GM18858 (cell line): ENCODE measurements around the gene TMC5.
"Not testable (repeated sequence)": the region's sequence is repeated elsewhere in the genome, so short reads cannot be mapped to it uniquely, and the experiment has no call there.

ENCODE experiments used
- ATAC-seq: cut with Tn5 transposase; IDR thresholded peaks from one replicate; pipeline ENCODE4 v1.9.1; 2021; ENCODE audit not compliant: unreplicated experiment

Gene TMC5

GRCh38 chr16:19406891-19407491, 10.7 kb upstream of the TMC5 start:
- no peak for ATAC-seq

GRCh38 chr16:19410435-19411171, 7.1 kb upstream of the TMC5 start:
- ATAC-seq, result no peak

DNA sequence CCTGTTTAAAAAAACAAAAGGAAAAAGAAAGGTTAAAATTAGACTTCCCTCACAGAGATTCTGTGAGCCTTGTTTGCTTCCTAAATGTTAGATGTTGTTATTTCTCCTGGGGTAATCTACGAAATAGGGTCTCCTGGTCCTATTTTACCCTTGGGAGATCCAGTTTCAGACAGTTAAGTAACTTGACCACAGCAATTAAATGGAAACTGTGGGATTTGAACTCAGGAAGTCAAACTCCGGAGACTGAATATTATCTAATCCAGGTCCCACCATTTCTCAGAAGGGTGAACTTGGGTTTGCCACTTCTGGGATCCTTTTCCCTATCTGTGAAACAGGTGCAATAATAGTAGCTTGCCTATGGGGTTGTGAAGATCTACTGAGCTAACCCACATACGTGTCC, 6.4 kb upstream of the TMC5 start:
- ATAC-seq, result no peak

DNA sequence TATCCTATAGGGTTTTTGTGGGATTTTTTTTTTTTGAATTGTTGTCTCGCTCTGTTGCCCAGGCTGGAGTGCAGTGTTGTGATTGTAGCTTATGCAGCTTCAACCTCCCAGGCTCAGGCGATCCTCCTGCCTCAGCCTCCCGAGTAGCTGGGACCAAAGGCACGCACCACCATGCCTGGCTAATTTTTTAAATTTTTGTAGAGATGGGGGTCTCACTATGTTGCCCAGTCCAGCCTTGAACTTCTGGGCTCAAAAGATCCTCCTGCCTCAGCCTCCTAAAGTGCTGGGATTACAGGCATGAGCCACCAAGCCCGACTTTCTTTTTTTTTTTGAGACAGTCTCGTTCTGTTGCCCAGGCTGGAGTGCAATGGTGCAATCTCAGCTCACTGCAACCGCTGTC, 5.6 kb upstream of the TMC5 start:
- ATAC-seq, result not testable (repeated sequence)

DNA sequence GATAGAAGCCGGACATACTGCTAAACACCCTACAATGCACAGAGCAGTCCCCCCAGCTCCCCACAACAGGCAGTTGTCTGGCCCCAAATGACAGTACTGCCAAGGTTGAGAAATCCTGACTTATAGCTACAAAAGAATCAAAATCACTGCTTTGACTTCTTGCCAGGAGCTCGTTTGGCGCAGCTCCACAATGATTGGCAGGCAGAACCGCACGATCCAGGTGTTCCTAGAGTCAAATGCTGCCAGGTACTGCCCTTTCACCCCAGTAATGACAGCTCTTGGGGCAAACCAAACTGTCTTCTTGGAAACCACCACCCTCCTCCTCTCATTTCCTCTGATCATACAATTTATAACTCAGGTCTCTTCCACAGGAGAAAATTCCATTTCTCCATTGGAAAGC, 2.2 kb upstream of the TMC5 start:
- no peak for ATAC-seq

GRCh38 chr16:19415918-19416317, 1.8 kb upstream of the TMC5 start:
- no peak for ATAC-seq

- ATAC-seq, result no peak
Observed at GRCh38 chr16:19418200-19418599, 517 bp downstream of the TMC5 start.

DNA sequence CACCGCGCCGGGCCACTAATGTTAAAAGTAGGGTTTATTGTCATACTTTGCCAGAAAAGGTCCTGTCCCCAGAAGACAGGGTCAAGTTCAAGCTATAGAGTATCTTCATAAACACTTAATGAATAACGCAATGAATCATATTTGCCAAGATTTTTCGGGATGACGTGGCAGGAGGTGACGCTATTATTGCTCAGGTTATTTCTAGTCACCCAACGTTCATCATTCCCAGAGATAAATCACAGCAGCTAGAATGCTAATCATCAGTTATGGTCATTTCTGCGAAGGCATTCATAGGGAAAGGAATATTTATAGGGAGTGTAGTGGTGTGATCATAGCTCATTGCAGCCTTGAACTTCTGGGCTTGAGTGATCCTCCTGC, 2.0 kb downstream of the TMC5 start:
- ATAC-seq, result no peak

GRCh38 chr16:19424478-19424877, 6.8 kb downstream of the TMC5 start:
- no peak for ATAC-seq

DNA sequence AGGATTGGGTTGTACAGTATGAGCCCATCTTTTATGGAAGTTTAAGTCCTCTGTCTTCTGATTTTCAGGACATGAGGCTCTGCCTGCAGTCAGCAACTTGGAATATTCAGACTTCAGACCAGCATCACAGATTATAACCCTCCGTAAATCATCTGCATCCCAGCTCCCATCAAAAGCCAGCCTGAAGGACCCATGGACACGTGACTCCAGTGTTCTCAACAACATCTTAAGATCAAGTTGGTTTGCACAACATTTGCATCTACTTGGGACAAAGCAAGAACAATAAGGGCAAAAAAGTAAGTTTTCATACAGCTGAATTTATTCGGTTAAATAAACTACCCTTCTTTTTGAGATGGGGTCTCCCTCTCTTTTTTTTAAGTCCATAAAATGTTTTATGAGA, 12.7 kb downstream of the TMC5 start:
- ATAC-seq, result no peak

DNA sequence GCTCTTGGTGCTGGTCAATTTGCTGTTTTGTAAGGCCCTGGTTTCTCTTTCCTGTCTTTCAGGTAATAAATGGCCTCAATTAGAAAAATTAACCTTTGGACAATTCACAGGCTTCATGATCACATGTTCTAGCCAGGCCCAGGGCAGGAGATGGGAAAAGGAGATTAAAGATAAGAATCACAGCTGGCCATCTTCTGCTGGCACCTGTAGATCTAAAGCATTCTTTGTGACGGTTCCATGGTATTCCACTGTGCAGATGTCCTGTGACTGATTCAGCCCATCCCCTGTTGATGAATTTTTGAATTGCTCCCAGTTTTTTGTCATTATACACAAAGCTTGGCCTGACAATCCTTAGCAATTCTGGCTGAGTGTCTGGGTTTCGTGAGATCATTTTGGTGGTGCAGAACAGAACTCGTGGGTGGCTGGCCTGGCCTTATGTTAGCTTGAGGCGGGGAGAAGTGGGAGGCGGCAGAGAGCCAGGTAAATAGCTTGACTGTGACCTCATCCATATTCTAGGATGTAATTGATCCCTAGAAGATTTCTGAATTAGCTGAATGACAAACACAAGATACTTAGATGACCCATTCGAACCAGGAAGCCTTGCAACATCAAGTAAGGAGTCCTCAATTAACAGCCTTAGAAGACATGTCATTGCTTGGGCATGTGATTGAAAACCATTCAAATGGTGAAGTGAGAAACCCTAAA, 14.1 kb downstream of the TMC5 start:
- no peak for ATAC-seq

GRCh38 chr16:19432429-19432828, 14.7 kb downstream of the TMC5 start:
- no peak for ATAC-seq

DNA sequence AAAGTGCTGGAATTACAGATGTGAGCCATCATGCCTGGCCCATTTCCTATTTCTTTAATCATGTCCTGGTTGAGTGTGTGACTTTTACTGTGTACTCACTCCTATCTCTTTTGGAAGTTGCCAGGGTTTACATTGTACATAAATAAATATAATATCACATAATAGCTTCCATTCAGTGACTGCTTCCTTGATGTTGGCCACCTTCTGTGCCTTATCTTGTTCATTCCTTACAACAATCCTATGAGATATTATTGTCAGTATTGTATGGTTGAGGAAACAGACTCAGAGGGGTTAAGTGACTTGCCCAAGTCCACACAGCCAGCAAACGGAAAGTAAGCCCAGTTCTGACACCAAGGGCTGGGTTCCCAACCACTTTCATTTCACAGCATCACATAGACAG, 16.9 kb downstream of the TMC5 start:
- ATAC-seq, result no peak

DNA sequence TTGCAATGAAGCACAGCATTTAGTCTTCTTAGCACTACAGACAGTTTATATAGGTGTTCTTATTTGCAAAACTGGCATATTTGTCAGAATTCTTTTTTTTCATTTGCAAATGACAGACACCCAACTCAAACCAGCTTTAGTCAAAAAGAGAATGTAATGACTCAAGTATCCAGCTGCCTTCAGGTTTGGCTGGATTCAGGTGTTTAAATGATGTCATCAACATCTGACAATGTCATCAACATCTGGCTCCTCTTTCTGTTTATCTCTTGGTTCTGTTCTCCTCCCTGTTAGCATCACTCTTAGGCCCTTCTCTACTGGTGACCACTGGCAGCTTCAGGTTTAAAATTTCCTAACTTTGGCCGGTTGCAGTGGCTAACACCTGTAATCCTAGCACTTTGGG, 18.9 kb downstream of the TMC5 start:
- ATAC-seq, result no peak

DNA sequence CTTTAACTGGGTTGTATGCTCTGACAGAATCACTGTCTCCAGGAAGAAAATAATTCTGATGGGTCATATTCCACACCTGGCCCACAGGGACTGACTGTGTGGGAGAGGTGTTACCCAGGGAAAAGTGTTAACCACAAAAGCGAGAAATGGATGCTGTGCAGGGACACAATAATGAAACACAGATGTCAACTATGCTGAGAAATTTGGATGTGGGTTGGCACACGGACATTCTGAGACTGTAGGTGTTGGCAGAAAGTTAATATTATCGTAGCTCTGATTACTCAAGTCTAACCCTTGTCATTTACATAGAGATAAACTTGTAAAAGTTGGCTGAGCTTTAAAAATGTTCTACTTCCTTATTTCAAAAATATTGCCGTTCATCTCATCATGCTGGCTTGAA, 19.6 kb downstream of the TMC5 start:
- ATAC-seq, result no peak

GRCh38 chr16:19438739-19439138, 21.1 kb downstream of the TMC5 start:
- ATAC-seq, result no peak

DNA sequence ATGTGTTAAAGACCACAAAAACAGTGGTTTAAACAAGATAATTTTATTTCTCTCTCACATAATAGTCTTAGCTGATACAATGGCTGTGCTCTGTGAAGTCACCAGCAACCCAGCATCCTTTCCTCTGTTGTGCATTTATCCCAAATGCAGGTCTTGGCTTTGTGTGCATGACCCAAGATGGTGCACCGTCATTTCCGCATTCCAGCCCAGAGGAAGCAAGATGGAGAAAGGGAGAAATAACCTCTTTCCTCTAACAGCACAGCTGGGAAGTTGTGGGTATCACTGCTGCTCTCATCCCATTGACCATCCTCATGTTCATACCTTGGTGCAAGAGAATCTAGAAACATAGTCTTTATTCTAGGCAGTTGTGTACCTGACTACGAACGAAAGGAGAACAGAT, 21.8 kb downstream of the TMC5 start:
- ATAC-seq, result no peak

DNA sequence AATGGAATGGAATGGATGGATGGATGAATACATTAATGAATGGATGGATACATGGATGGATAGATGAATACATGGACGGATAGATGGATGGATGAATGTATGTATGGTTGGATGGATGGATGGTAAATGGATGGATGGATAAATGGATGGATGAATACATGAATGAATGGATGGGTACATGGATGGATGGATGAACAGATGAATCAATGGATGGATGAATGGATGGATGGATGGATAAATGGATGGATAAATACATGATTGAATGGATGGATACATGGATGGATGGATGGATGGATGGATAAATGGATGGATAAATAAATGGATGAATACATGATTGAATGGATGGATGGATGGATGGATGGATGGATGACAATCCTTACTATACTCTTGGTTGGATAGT, 26.0 kb downstream of the TMC5 start:
- ATAC-seq, result no peak

- no peak for ATAC-seq
Observed at GRCh38 chr16:19446300-19446846, 28.7 kb downstream of the TMC5 start.

- ATAC-seq, result no peak
Observed at GRCh38 chr16:19446886-19447285, 29.2 kb downstream of the TMC5 start.

- no peak for ATAC-seq
Observed at GRCh38 chr16:19450186-19450585, 32.5 kb downstream of the TMC5 start.

DNA sequence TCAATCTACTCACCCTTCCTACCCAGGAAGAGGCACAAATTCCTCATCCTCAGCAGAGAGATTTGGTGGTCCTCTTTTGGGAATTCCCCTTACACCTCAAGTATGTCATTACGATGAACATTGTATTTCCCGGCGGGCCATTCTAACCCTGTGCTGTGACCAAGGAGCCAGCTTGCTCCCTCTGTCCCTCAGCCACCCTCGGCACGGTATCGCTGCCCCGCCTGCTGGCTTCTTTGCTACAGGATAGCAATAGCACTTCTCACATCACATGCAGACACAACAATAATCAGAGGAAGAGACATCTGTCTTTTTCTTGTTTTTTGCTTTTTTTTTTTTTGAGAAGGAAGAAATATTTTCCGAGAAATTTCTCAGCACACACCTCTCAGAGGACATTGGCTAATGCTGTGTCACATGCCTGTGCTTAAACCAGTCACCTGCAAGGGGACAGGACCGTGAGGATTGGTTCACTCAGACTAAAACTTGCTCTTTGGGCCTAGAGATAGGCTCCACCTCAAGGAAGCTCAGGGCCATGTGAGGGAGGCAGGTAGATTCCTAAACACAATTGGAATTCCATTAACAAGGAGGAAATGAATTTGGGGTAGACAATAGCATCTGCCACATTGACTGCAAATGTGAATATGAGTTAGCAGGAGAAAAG, 41.2 kb downstream of the TMC5 start:
- ATAC-seq, result no peak
